H9 (cell line): ENCODE results near the gene MMP19. TPM values are rescaled to one million over a fixed set of nuclear protein-coding genes. Genes with fewer than 3 reads are reported as not detected.

Experiments used
- DNase-seq: peaks from one replicate; pipeline ENCODE4 v3.0.0-alpha.2; 2017
- H2AFZ ChIP-seq: one replicate; pipeline ENCODE4 v1.6.1; 2013; ENCODE audit warnings: mild to moderate bottlenecking, low read length, control low read depth, moderate library complexity
- H2AK5ac ChIP-seq: 2 replicates; pipeline ENCODE4 v1.6.1; 2013; ENCODE audit warnings: low read length, control low read depth, mixed read lengths; ENCODE audit not compliant: insufficient read length
- H2BK120ac ChIP-seq: one replicate; pipeline ENCODE4 v1.6.1; 2013; ENCODE audit warnings: low read depth, mild to moderate bottlenecking, low read length, control low read depth, inconsistent platforms; ENCODE audit not compliant: poor library complexity, severe bottlenecking
- H2BK12ac ChIP-seq: 2 replicates; pipeline ENCODE4 v1.6.1; 2013; ENCODE audit warnings: low read length, control low read depth, mixed read lengths, low read depth; ENCODE audit not compliant: insufficient read length
- H2BK15ac ChIP-seq: 2 replicates; pipeline ENCODE4 v1.6.1; 2013; ENCODE audit warnings: low read depth, low read length, control low read depth
- H2BK20ac ChIP-seq: one replicate; pipeline ENCODE4 v1.6.1; 2013; ENCODE audit warnings: low read depth, mild to moderate bottlenecking, low read length, control low read depth, inconsistent platforms; ENCODE audit not compliant: poor library complexity, severe bottlenecking
- H2BK5ac ChIP-seq: 2 replicates; pipeline ENCODE4 v1.6.1; 2013; ENCODE audit warnings: low read length, control low read depth, mixed read lengths; ENCODE audit not compliant: insufficient read length
- H3K14ac ChIP-seq: 2 replicates; pipeline ENCODE4 v1.6.1; 2013; ENCODE audit warnings: low read length, control low read depth; ENCODE audit not compliant: insufficient read depth
- H3K18ac ChIP-seq: 2 replicates; pipeline ENCODE4 v1.6.1; 2013; ENCODE audit warnings: low read depth, mild to moderate bottlenecking, mixed read lengths, low read length, control low read depth; ENCODE audit not compliant: insufficient read length
- H3K23ac ChIP-seq: 2 replicates; pipeline ENCODE4 v1.6.1; 2013; ENCODE audit warnings: low read length, control low read depth, mixed read lengths, low read depth; ENCODE audit not compliant: insufficient read length
- H3K23me2 ChIP-seq: 2 replicates; pipeline ENCODE4 v1.6.1; 2013; ENCODE audit warnings: low read depth, mild to moderate bottlenecking, mixed read lengths, low read length, control low read depth; ENCODE audit not compliant: insufficient read length, poor library complexity, severe bottlenecking
- H3K27ac ChIP-seq: 2 replicates; pipeline ENCODE4 v1.5.1; 2013; ENCODE audit warnings: low read length, control low read depth, mixed read lengths, low read depth; ENCODE audit not compliant: insufficient read length
- H3K27me3 ChIP-seq: 2 replicates; pipeline ENCODE4 v1.6.1; 2013; ENCODE audit warnings: low read length, control low read depth, inconsistent platforms; ENCODE audit not compliant: insufficient read depth
- H3K4ac ChIP-seq: 2 replicates; pipeline ENCODE4 v1.6.1; 2013; ENCODE audit warnings: low read depth, mild to moderate bottlenecking, control low read depth, inconsistent platforms, low read length, moderate library complexity
- H3K4me1 ChIP-seq: 2 replicates; pipeline ENCODE4 v1.6.1; 2013; ENCODE audit warnings: low read length, control low read depth, inconsistent platforms; ENCODE audit not compliant: insufficient read depth
- H3K4me2 ChIP-seq: 2 replicates; pipeline ENCODE4 v1.6.1; 2013; ENCODE audit warnings: low read length, control low read depth, mixed read lengths; ENCODE audit not compliant: insufficient read length, insufficient read depth
- H3K56ac ChIP-seq: 2 replicates; pipeline ENCODE4 v1.6.1; 2013; ENCODE audit warnings: low read depth, mild to moderate bottlenecking, mixed read lengths, low read length, control low read depth; ENCODE audit not compliant: insufficient read length
- H3K79me1 ChIP-seq: 2 replicates; pipeline ENCODE4 v1.6.1; 2013; ENCODE audit warnings: low read depth, mild to moderate bottlenecking, moderate library complexity, low read length, control low read depth, inconsistent platforms; ENCODE audit not compliant: insufficient read depth, poor library complexity, severe bottlenecking
- H3K79me2 ChIP-seq: 2 replicates; pipeline ENCODE4 v1.6.1; 2013; ENCODE audit warnings: low read length, control low read depth, inconsistent platforms; ENCODE audit not compliant: insufficient read depth
- H3K9ac ChIP-seq: 2 replicates; pipeline ENCODE4 v1.6.1; 2013; ENCODE audit warnings: low read length, control low read depth, mixed read lengths; ENCODE audit not compliant: insufficient read length; ENCODE audit errors: extremely low read depth
- H3K9me3 ChIP-seq: one replicate; pipeline ENCODE4 v1.6.1; 2013; ENCODE audit warnings: low read depth, low read length, inconsistent platforms; ENCODE audit not compliant: control insufficient read depth
- H3T11ph ChIP-seq: one replicate; pipeline ENCODE4 v1.6.1; 2013; ENCODE audit warnings: mild to moderate bottlenecking, low read length, control low read depth, inconsistent platforms
- H4K20me1 ChIP-seq: one replicate; pipeline ENCODE4 v1.6.1; 2013; ENCODE audit not compliant: control insufficient read depth, insufficient read length, insufficient read depth
- H4K5ac ChIP-seq: 2 replicates; pipeline ENCODE4 v1.6.1; 2013; ENCODE audit warnings: low read depth, mild to moderate bottlenecking, mixed read lengths, low read length, control low read depth; ENCODE audit not compliant: insufficient read length
- H4K8ac ChIP-seq: replicated peaks from 2 replicates; pipeline ENCODE4 v1.6.1; 2013; ENCODE audit warnings: low read length, control low read depth, mixed read lengths, low read depth; ENCODE audit not compliant: insufficient read length
- H4K91ac ChIP-seq: 2 replicates; pipeline ENCODE4 v1.6.1; 2013; ENCODE audit warnings: low read depth, mild to moderate bottlenecking, moderate library complexity, mixed read lengths, low read length, control low read depth; ENCODE audit not compliant: insufficient read length
- H3K27ac Mint-ChIP-seq, 3 experiments: 2 replicates in 2 of 3; 3 replicates in 1 of 3; pipeline ENCODE4 v1.8.0; 2020 to 2021; ENCODE audit warnings: mixed read lengths in 3 of 3, mild to moderate bottlenecking in 1 of 3, moderate library complexity in 1 of 3
- H3K27me3 Mint-ChIP-seq: 2 replicates; pipeline ENCODE4 v1.8.0; 2021; ENCODE audit warnings: low read depth, mild to moderate bottlenecking, moderate library complexity, mixed read lengths
- H3K36me3 Mint-ChIP-seq, 3 experiments: 2 replicates in 2 of 3; 3 replicates in 1 of 3; pipeline ENCODE4 v1.8.0; 2020 to 2021; ENCODE audit warnings: low read depth in 3 of 3, mixed read lengths in 3 of 3; ENCODE audit not compliant: insufficient read depth in 1 of 3
- H3K4me1 Mint-ChIP-seq, 2 experiments: 2 replicates each; pipeline ENCODE4 v1.8.0; 2020; ENCODE audit warnings: mixed read lengths in 2 of 2
- H3K4me3 Mint-ChIP-seq, 2 experiments: 2 replicates in 1 of 2; 3 replicates in 1 of 2; pipeline ENCODE4 v1.8.0; 2020 to 2021; ENCODE audit warnings: mild to moderate bottlenecking in 2 of 2, mixed read lengths in 2 of 2, moderate library complexity in 1 of 2
- H3K9me3 Mint-ChIP-seq, 2 experiments: 2 replicates in 1 of 2; 3 replicates in 1 of 2; pipeline ENCODE4 v1.8.0; 2020; ENCODE audit warnings: mild to moderate bottlenecking in 2 of 2, mixed read lengths in 2 of 2, moderate library complexity in 1 of 2
- WGBS: extraction: QIAGEN DNeasy Blood & Tissue Kit; methylation state at CpG from one replicate; pipeline ENCODE4 v1.1.7; 2013; ENCODE audit warnings: missing lambda C conversion rate, low lambda C conversion rate, mixed read lengths; ENCODE audit not compliant: insufficient read length; ENCODE audit errors: extremely low coverage; 5-methylcytosine and 5-hydroxymethylcytosine counted together
- total RNA-seq: library from RNA; stranded (reverse); gene quantifications from 2 replicates; pipeline ENCODE4 v1.2.1, GENCODE V29; 2021
- TF ChIP-seq, protein P1 (sequence below): fragments of 200-600 bp; sonication (generic); conservative IDR thresholded peaks from 3 replicates; pipeline ENCODE4 v1.8.0; 2021; ENCODE audit warnings: antibody characterized with exemption, mild to moderate bottlenecking

MMP19 gene
- total RNA-seq, 1 experiment from 2014 or later, result 1.7 TPM

DNA sequence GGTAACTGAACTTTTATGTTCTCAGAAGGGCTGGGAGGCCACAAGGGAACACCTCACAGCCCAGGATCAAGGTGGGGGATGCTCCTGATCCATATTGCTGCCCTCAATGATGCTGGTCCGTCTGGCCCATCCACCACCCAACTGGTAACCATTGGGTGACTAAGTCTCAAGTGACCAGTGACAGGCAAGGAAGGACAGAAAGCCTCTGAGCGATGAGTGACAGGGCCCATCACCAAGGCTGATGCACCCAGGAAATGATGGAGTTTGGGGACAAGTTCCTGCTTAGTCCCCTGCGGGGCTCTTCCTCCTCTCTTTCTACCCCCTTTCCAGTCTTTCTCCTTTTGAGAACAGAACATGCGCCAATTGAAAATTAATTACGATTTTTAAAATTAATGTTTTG, 2.6 kb upstream of the MMP19 start:
- Histone ChIP-seq H3K79me2 (no peaks in the 10 kb centered on the region), H4K8ac (no peak overlapping the region), H3K9me3 (no peaks in the 10 kb centered on the region), H3K27ac (no peak overlapping the region), H4K91ac (no peak overlapping the region), H3K4me1 (no peaks in the 10 kb centered on the region; the same call in 1 of the 2 replicates), H2BK120ac (no peak overlapping the region), H4K5ac (no peak overlapping the region), H3K18ac (no peak overlapping the region), H3K79me1 (no peaks in the 10 kb centered on the region), H3K23me2 (no peaks in the 10 kb centered on the region), H3K56ac (no peak overlapping the region), H4K20me1 (peaks cover 3% of the 10 kb centered on the region), H3K27me3 (no peaks in the 10 kb centered on the region), H3T11ph (no peak overlapping the region), H3K9ac (no peak overlapping the region), H2AK5ac (no peak overlapping the region), H3K14ac (no peak overlapping the region), H2BK5ac (no peak overlapping the region), H2BK15ac (no peak overlapping the region), H3K4me2 (no peak overlapping the region), H3K23ac (no peak overlapping the region), H2BK20ac (no peak overlapping the region), H2BK12ac (no peak overlapping the region), H3K4ac (no peak overlapping the region), H2AFZ (no peak overlapping the region)
- H3K4me1 Mint-ChIP-seq, result peaks cover 19 to 26% of the 10 kb centered on the region in 2 experiments
- no CpG with 5 or more reads among the region's 5 CpGs for WGBS
- no peaks in the 10 kb centered on the region for H3K36me3 Mint-ChIP-seq
- H3K27ac Mint-ChIP-seq, result peak overlapping the region in 1 of 3 experiments; percentile 30; a peak in 1 of 7 replicates
- H3K27me3 Mint-ChIP-seq, result peaks cover 8% of the 10 kb centered on the region
- no peak overlapping the region for H3K4me3 Mint-ChIP-seq
- TF ChIP-seq, protein P1, sequence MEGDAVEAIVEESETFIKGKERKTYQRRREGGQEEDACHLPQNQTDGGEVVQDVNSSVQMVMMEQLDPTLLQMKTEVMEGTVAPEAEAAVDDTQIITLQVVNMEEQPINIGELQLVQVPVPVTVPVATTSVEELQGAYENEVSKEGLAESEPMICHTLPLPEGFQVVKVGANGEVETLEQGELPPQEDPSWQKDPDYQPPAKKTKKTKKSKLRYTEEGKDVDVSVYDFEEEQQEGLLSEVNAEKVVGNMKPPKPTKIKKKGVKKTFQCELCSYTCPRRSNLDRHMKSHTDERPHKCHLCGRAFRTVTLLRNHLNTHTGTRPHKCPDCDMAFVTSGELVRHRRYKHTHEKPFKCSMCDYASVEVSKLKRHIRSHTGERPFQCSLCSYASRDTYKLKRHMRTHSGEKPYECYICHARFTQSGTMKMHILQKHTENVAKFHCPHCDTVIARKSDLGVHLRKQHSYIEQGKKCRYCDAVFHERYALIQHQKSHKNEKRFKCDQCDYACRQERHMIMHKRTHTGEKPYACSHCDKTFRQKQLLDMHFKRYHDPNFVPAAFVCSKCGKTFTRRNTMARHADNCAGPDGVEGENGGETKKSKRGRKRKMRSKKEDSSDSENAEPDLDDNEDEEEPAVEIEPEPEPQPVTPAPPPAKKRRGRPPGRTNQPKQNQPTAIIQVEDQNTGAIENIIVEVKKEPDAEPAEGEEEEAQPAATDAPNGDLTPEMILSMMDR, result no peak
- H3K9me3 Mint-ChIP-seq, result no peaks in the 10 kb centered on the region
- DNase-seq, result no peak
